ENCODE data around the gene RNF167.

The RNF167 gene

DNA sequence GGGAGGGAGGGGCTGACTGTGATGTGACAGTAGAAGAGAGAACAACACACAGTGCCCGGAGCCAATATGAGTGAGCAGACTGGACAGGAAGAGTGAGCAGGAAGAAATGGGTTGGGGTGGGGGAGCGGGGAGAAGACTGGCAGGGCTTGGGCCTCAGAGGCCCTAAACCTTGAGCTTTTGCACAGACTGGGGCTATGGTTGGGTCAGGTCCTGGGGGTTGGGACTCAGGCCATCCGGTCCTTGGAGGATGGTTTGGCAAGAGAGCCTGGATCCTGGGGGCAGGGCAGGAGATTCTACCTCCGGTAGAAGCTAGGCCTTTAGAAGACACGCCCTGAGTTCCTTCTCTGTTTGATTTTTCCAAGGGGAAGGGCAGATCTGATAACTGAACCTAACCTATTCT, 46.3 kb downstream of the RNF167 start:
- no peaks in the 10 kb centered on the region for H3K9me3 ChIP-seq (ENCODE audit: control insufficient read depth, insufficient read depth, low read length)
- H3K9ac ChIP-seq (ENCODE audit: low read depth, low read length) = peak overlapping the region; percentile 70
- H3K4me1 ChIP-seq (ENCODE audit: insufficient read depth, low read length) = peaks cover 4% of the 10 kb centered on the region; the same call in 1 of the 2 replicates
- H3K36me3 ChIP-seq (ENCODE audit: insufficient read depth, low read length) = no peaks in the 10 kb centered on the region; the same call in 1 of the 2 replicates

DNA sequence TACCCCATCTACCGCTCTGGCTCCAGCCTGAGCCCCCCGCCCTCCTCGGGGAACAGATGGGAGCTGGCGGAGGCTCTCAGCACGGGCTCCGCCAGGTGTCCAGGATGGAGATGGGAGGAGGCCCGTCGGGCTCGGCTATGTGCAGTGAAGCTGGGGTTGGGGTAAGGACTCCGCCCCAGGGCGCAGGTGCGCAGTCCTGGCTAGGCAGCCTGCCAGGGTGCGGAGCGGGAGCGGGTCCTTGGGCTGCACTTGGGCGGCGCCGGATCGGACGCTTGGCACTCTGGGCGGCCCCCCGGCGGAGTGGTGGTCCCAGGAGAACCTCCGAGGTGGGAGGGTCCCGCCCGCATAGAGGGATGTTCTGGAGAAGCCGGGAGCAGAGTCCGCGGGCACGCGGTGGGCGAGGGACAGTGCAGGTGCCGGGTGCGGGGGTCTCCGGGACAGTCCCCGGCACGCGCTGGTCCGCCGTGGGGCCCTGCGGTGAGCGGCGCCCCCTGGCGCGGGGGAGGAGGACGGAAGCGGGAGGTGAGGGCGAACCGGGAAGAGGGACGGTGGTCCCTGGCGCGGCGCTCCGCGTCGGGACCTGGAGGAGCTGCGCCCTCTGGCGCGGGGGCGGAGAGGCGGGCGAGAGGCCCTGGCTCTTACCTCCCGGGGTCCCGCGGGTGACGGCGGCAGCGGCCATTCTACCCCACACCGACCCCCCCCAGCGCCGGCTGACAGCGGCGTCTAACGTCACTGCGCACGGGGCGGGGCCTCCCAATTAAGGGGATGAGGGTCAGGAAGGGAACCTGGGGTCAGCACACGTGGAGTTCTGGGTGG, 47.1 kb downstream of the RNF167 start, which contains the start of gene CAMTA2:
Gene CAMTA2 (minus strand): TSS at position 725 of the 816 bp plus-strand sequence. CDS start 1,453 bp downstream, outside the sequence.
- Histone ChIP-seq H3K36me3 (ENCODE audit: insufficient read depth, low read length) (no peaks in the 10 kb centered on the region; the same call in 1 of the 2 replicates), H3K4me1 (ENCODE audit: insufficient read depth, low read length) (peaks cover 4% of the 10 kb centered on the region; the same call in 1 of the 2 replicates), H3K9ac (ENCODE audit: low read depth, low read length) (peak within 1 kb of the TSS; percentile 70), H3K9me3 (ENCODE audit: control insufficient read depth, insufficient read depth, low read length) (no peaks in the 10 kb centered on the region)

GRCh38 chr17:4987767-4988567, 47.9 kb downstream of the RNF167 start:
- no peaks in the 10 kb centered on the region for H3K9me3 ChIP-seq (ENCODE audit: control insufficient read depth, insufficient read depth, low read length)
- H3K36me3 ChIP-seq (ENCODE audit: insufficient read depth, low read length) = no peaks in the 10 kb centered on the region; the same call in 1 of the 2 replicates
- H3K9ac ChIP-seq (ENCODE audit: low read depth, low read length) = peak overlapping the region; percentile 70
- H3K4me1 ChIP-seq (ENCODE audit: insufficient read depth, low read length) = peaks cover 4% of the 10 kb centered on the region; the same call in 1 of the 2 replicates

DNA sequence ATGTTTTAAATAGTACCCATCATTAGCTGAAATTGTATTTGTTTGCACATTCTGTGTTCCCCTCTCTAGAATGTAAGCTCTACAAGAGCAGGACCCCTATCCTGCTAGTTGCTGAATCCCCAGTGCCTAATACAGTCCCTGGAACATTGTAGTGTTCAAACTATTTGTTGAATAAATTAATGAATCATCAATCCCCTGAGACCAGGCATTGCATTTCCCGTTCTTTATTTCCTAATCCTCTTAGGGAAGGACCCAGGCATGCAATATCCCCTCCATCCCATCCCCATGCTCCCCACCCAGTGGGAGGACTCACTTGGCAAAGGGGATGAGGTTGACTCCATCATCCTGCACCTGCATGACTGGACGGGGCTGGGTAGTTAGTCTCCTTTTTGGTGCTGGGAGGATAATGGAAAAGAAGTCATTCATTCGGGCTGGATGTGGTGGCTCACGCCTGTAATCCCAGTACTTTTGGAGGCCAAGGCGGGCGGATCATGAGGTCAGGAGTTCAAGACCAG, 54.1 kb downstream of the RNF167 start:
- Histone ChIP-seq H3K9me3 (ENCODE audit: control insufficient read depth, insufficient read depth, low read length) (no peaks in the 10 kb centered on the region), H3K36me3 (ENCODE audit: insufficient read depth, low read length) (no peaks in the 10 kb centered on the region), H3K9ac (ENCODE audit: low read depth, low read length) (no peak overlapping the region), H3K4me1 (ENCODE audit: insufficient read depth, low read length) (0 out of 2 replicates have a peak, but pooled peaks cover 1% of the 10 kb centered on the region)

Data from ES-I3 (cell line).